H1 (cell line): ENCODE data around the gene LPP. TPM values are rescaled to one million over a fixed set of nuclear protein-coding genes. Genes with fewer than 3 reads are reported as not detected.

Experiments
- CTCF ChIA-PET: fragments of 300-600 bp; sonication (Branson Sonifier 250); formaldehyde crosslinking; loops from one replicate; lab custom pipeline; 2021; ENCODE audit not compliant: partially characterized antibody; lab: Charles Lee
- POLR2A ChIA-PET: fragments of 300-600 bp; sonication (Branson Sonifier 250); formaldehyde crosslinking; loops from one replicate; lab custom pipeline; 2021; ENCODE audit warnings: inconsistent platforms; ENCODE audit not compliant: partially characterized antibody; lab: Charles Lee
- DNase-seq, 2 experiments: peaks; one replicate each; pipeline versions ENCODE4 v3.0.0 to v3.0.0-alpha.2; 2010 to 2022; ENCODE audit warnings: low spot score in 2 of 2, low read depth in 1 of 2, mixed read lengths in 1 of 2
- FAIRE-seq: peaks from 2 replicates; lab custom pipeline; 2011; peaks lifted over from hg19 to GRCh38; lab: Jason Lieb, UNC
- H2AFZ ChIP-seq: 2 replicates; pipeline ENCODE4 v1.8.1; 2012; ENCODE audit warnings: low read length, inconsistent platforms
- H2AK5ac ChIP-seq: 2 replicates; pipeline ENCODE4 v1.6.1; 2013; ENCODE audit warnings: low read depth, low read length
- H2BK120ac ChIP-seq: replicated peaks from 2 replicates; pipeline ENCODE3; 2013; ENCODE audit warnings: low read depth, low read length, inconsistent platforms
- H2BK12ac ChIP-seq: 2 replicates; pipeline ENCODE4 v1.6.1; 2013; ENCODE audit warnings: low read depth, low read length
- H2BK15ac ChIP-seq: 2 replicates; pipeline ENCODE4 v1.6.1; 2013; ENCODE audit warnings: low read length
- H2BK20ac ChIP-seq: 2 replicates; pipeline ENCODE4 v1.6.1; 2013; ENCODE audit warnings: low read length
- H2BK5ac ChIP-seq: 2 replicates; pipeline ENCODE4 v1.6.1; 2013; ENCODE audit warnings: low read depth, low read length
- H3K14ac ChIP-seq: 2 replicates; pipeline ENCODE4 v1.6.1; 2013; ENCODE audit warnings: inconsistent platforms; ENCODE audit not compliant: insufficient read length
- H3K18ac ChIP-seq: 2 replicates; pipeline ENCODE4 v1.6.1; 2013; ENCODE audit warnings: low read length; ENCODE audit errors: extremely low read depth
- H3K23ac ChIP-seq: 2 replicates; pipeline ENCODE4 v1.6.1; 2013; ENCODE audit warnings: inconsistent platforms; ENCODE audit not compliant: insufficient read length
- H3K23me2 ChIP-seq: 2 replicates; pipeline ENCODE4 v1.6.1; 2013; ENCODE audit warnings: low read depth, low read length
- H3K27ac ChIP-seq: 2 replicates; pipeline ENCODE4 v1.6.1; 2011; ENCODE audit warnings: low read depth, low read length, inconsistent platforms
- H3K27me3 ChIP-seq, 4 experiments: replicated peaks in 1 of 4; 1 replicate in 1 of 4; 2 replicates in 3 of 4; pipeline versions ENCODE4 v1.6.1 to v1.8.1; 2011 to 2013; ENCODE audit warnings: low read length in 3 of 4, mild to moderate bottlenecking in 3 of 4, inconsistent platforms in 2 of 4, mixed read lengths in 2 of 4, moderate library complexity in 1 of 4; ENCODE audit not compliant: control insufficient read depth in 3 of 4, insufficient read depth in 3 of 4; ENCODE audit errors: extremely low read depth in 1 of 4
- H3K36me3 ChIP-seq, 4 experiments: 2 replicates each; pipeline versions ENCODE4 v1.6.1 to v1.8.1; 2011 to 2013; ENCODE audit warnings: mild to moderate bottlenecking in 4 of 4, low read length in 3 of 4, moderate library complexity in 2 of 4, control low read depth in 1 of 4, inconsistent platforms in 1 of 4; ENCODE audit not compliant: insufficient read depth in 4 of 4, control insufficient read depth in 2 of 4
- H3K4ac ChIP-seq: replicated peaks from 2 replicates; pipeline ENCODE3; 2013; ENCODE audit warnings: low read length, low read depth, mixed read lengths, inconsistent platforms; ENCODE audit not compliant: insufficient read length
- H3K4me1 ChIP-seq, 4 experiments: replicated peaks in 1 of 4; 1 replicate in 1 of 4; 2 replicates in 3 of 4; pipeline versions ENCODE4 v1.6.1 to v1.8.1; 2011 to 2013; ENCODE audit warnings: low read length in 3 of 4, inconsistent platforms in 2 of 4, mixed read lengths in 1 of 4; ENCODE audit not compliant: insufficient read depth in 4 of 4, control insufficient read depth in 3 of 4
- H3K4me2 ChIP-seq, 2 experiments: 2 replicates each; pipeline versions ENCODE4 v1.6.1 to v1.8.1; 2011 to 2013; ENCODE audit warnings: low read depth in 2 of 2, low read length in 2 of 2, control low read depth in 1 of 2, inconsistent platforms in 1 of 2, mild to moderate bottlenecking in 1 of 2; ENCODE audit not compliant: insufficient read depth in 1 of 2
- H3K4me3 ChIP-seq, 4 experiments: fragments of 200-600, 300-600 bp in 1 of 4; sonication (generic), shearing (Covaris generic), sonication (Bioruptor Twin) in 1 of 4; 2 replicates each; pipeline versions ENCODE4 v1.5.1 to v1.8.1; 2011 to 2016; ENCODE audit warnings: low read length in 4 of 4, low read depth in 3 of 4, control low read depth in 2 of 4, inconsistent platforms in 2 of 4, mild to moderate bottlenecking in 2 of 4, mixed read lengths in 1 of 4, moderate library complexity in 1 of 4; ENCODE audit not compliant: insufficient read depth in 2 of 4; ENCODE audit errors: extremely low read depth in 1 of 4
- H3K56ac ChIP-seq: replicated peaks from 2 replicates; pipeline ENCODE3; 2013; ENCODE audit warnings: low read depth, mild to moderate bottlenecking, mixed read lengths, low read length, inconsistent platforms; ENCODE audit not compliant: insufficient read length
- H3K79me1 ChIP-seq: 2 replicates; pipeline ENCODE4 v1.6.1; 2013; ENCODE audit warnings: low read depth, low read length, control low read depth
- H3K79me2 ChIP-seq, 2 experiments: 2 replicates each; pipeline versions ENCODE4 v1.6.1 to v1.8.1; 2012 to 2013; ENCODE audit warnings: low read length in 2 of 2, mild to moderate bottlenecking in 2 of 2, inconsistent platforms in 1 of 2; ENCODE audit not compliant: insufficient read depth in 2 of 2, control insufficient read depth in 1 of 2
- H3K9ac ChIP-seq, 4 experiments: replicated peaks in 1 of 4; 1 replicate in 1 of 4; 2 replicates in 3 of 4; pipeline versions ENCODE4 v1.6.1 to v1.8.1; 2011 to 2013; ENCODE audit warnings: low read depth in 3 of 4, low read length in 3 of 4, control low read depth in 2 of 4, mild to moderate bottlenecking in 2 of 4, moderate library complexity in 2 of 4, inconsistent platforms in 1 of 4; ENCODE audit errors: extremely low read depth in 1 of 4
- H3K9me3 ChIP-seq, 2 experiments: 2 replicates each; pipeline versions ENCODE4 v1.6.1 to v1.8.1; 2012 to 2013; ENCODE audit warnings: mild to moderate bottlenecking in 2 of 2, moderate library complexity in 2 of 2, control low read depth in 1 of 2, inconsistent platforms in 1 of 2, low read depth in 1 of 2, low read length in 1 of 2, mixed read lengths in 1 of 2; ENCODE audit not compliant: insufficient read depth in 2 of 2
- H4K20me1 ChIP-seq, 2 experiments: replicated peaks in 1 of 2; 2 replicates each; pipeline versions ENCODE3 to v1.8.1; 2011 to 2013; ENCODE audit warnings: inconsistent platforms in 2 of 2, low read length in 2 of 2, mild to moderate bottlenecking in 1 of 2; ENCODE audit not compliant: insufficient read depth in 2 of 2, control insufficient read depth in 1 of 2
- H4K5ac ChIP-seq: 2 replicates; pipeline ENCODE4 v1.6.1; 2013; ENCODE audit warnings: low read length, low read depth, mixed read lengths, inconsistent platforms; ENCODE audit not compliant: insufficient read length
- H4K8ac ChIP-seq: 2 replicates; pipeline ENCODE4 v1.8.0; 2013; ENCODE audit warnings: mild to moderate bottlenecking, moderate library complexity, low read length, inconsistent platforms; ENCODE audit not compliant: insufficient read depth; ENCODE audit errors: extremely low read depth
- H4K91ac ChIP-seq: replicated peaks from 2 replicates; pipeline ENCODE3; 2013; ENCODE audit warnings: low read length, mixed read lengths, inconsistent platforms; ENCODE audit not compliant: insufficient read length
- GABPA ChIP-seq: IDR thresholded peaks from 2 replicates; pipeline ENCODE4 v1.6.1; 2011; ENCODE audit warnings: mild to moderate bottlenecking, low read length, moderate library complexity, borderline replicate concordance; ENCODE audit not compliant: insufficient read depth
- WGBS, 2 experiments: shearing (Covaris generic) in 1 of 2; methylation state at CpG; one replicate each; pipeline versions ENCODE4 v1.1.6 to v1.1.7; 2013 to 2015; ENCODE audit warnings: low lambda C conversion rate in 2 of 2, mixed read lengths in 2 of 2, inconsistent platforms in 1 of 2, low coverage in 1 of 2, missing lambda C conversion rate in 1 of 2; ENCODE audit not compliant: insufficient replicate concordance in 2 of 2, insufficient coverage in 1 of 2, insufficient read length in 1 of 2; ENCODE audit errors: extremely low coverage in 1 of 2, missing lambda C conversion rate in 1 of 2; 5-methylcytosine and 5-hydroxymethylcytosine counted together
- polyA plus RNA-seq, 7 experiments: library from polyadenylated mRNA; depleted of rRNA in 3 of 7; stranded (reverse) in 5 of 7; unstranded in 2 of 7; fragments of >200 nt in 5 of 7; fragments of 200-250 nt in 2 of 7; gene quantifications; 1 replicate in 5 of 7; 2 replicates in 1 of 7; 4 replicates in 1 of 7; pipeline versions ENCODE4 v1.2.1 to v1.2.3, GENCODE V29; 2011 to 2013; ENCODE audit warnings: missing spikeins in 2 of 7, mixed read lengths in 2 of 7
- total RNA-seq: library from RNA; stranded (reverse); fragmentation: NEBNext Ultra II Directional; extraction: Animal tissue kit (Norgen Biotek cat#: 25700); gene quantifications from 2 replicates; pipeline ENCODE4 v1.2.1, GENCODE V29; 2021

The LPP gene
- total and polyA plus RNA-seq, 2 of the 8 experiments (the other 6 are each of a cell fraction or from before 2014, with no cell fraction given), result 10.0 to 53.3 TPM

DNA sequence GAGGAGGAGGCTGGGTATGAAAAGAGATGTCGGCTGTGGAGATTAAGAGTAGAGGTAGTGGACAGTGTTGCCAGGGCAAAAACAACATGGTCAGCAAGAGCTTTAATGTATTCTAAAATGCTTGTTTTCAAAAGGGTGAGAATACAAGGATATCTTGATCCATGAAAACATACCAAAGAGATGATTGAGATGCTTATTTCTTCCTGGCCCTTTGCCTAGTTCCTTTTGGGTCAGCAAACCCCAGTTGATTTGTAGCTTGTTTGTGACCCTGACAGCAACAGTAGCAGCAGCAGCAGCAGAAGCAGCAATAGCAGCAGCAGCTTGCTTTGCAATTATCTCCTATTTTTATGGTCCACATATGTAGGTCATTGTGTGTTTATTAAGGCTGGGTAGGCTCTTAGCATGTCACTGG, 337.3 kb downstream of the LPP start:
- H3K4me2 ChIP-seq, result no peak overlapping the region
- ChIA-PET CTCF (interaction anchor here (1.3 kb wide), 1 partner anchor 10 kb away, joined by 3 read pairs; no protein-coding TSS in a partner anchor), POLR2A (no interaction called here)
- H3K23ac ChIP-seq, result no peak overlapping the region
- H3K36me3 ChIP-seq, result no peaks in the 10 kb centered on the region
- H2BK12ac ChIP-seq, result no peak overlapping the region
- H3K14ac ChIP-seq, result no peak overlapping the region
- no peak overlapping the region for H3K27ac ChIP-seq
- no peak overlapping the region for H2BK120ac ChIP-seq
- H3K4ac ChIP-seq, result no peak overlapping the region
- no peaks in the 10 kb centered on the region for H3K4me1 ChIP-seq
- TF ChIP-seq GABPA, result no peak
- H2AFZ ChIP-seq, result no peak overlapping the region
- H4K20me1 ChIP-seq, result no peaks in the 10 kb centered on the region
- no peaks in the 10 kb centered on the region for H3K79me2 ChIP-seq
- H3K27me3 ChIP-seq, result peaks cover 0 to 2% (median 0%) of the 10 kb centered on the region in 4 experiments; a peak in 1 of 7 replicates
- no peak overlapping the region for H2BK15ac ChIP-seq
- no peak overlapping the region for H2BK20ac ChIP-seq
- no peak overlapping the region for H3K9ac ChIP-seq
- no peak overlapping the region for H4K91ac ChIP-seq
- H3K56ac ChIP-seq, result no peak overlapping the region
- no peak overlapping the region for H4K5ac ChIP-seq
- no peak for DNase-seq
- no peaks in the 10 kb centered on the region for H3K79me1 ChIP-seq
- H3K9me3 ChIP-seq, result no peaks in the 10 kb centered on the region
- 75% methylated on average over 1 of the region's 1 CpG; no CpG with 5 or more reads in 1 of the 2 experiments for WGBS, 2 experiments
- H4K8ac ChIP-seq, result no peak overlapping the region
- no peak overlapping the region for H3K18ac ChIP-seq
- no peak for FAIRE-seq
- H2AK5ac ChIP-seq, result no peak overlapping the region
- no peak overlapping the region for H2BK5ac ChIP-seq
- H3K4me3 ChIP-seq, result no peak overlapping the region
- H3K23me2 ChIP-seq, result no peaks in the 10 kb centered on the region
